HG02642 (cell line): ENCODE data around the gene SREBF2.
"Not testable (repeated sequence)": the region's sequence is repeated elsewhere in the genome, so short reads cannot be mapped to it uniquely, and the experiment has no call there.

Experiments
- ATAC-seq: cut with Tn5 transposase; IDR thresholded peaks from one replicate; pipeline ENCODE4 v1.9.1; 2021; ENCODE audit warnings: mild to moderate bottlenecking; ENCODE audit not compliant: unreplicated experiment, poor library complexity

The SREBF2 gene

GRCh38 chr22:41820447-41820846, 12.5 kb upstream of the SREBF2 start:
- ATAC-seq: no peak

DNA sequence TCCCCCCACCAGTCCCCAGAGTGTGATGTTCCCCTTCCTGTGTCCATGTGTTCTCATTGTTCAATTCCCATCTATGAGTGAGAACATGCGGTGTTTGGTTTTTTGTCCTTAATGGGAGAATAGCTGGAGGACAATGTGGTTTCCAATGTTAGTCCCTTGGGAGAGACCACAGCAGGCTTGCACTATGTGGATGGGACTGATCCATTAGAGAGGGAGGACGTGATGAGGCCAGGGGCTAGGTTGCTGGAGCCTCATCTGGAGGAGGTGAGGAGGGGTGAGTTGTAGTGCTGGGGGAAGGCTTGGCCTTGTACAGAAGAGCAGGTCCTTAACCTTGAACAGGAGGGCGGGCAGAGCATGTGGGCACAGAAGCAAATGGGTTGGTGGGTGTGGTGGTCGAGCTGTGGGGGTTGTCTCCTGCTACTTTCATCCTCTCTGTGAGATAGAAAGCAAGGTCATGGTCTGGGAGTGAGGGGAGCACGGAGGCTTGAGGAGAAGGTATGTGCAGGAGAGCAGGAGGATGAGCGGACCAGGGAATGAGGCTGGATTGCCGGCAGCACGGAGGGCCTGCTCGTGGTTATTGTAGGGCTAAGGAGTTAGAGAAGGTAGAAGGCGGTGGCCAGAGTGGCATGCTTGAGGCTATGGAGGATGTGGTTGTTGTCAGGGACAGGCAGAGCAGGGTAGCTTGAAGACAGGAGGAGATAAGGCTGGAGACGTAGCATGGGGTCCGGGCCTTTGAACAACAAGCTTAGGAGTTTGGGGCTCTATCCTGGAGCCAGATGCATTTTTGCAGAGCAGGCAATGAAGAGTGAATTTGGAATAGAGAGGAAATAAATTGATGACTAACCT, 11.2 kb upstream of the SREBF2 start:
- no peak for ATAC-seq

DNA sequence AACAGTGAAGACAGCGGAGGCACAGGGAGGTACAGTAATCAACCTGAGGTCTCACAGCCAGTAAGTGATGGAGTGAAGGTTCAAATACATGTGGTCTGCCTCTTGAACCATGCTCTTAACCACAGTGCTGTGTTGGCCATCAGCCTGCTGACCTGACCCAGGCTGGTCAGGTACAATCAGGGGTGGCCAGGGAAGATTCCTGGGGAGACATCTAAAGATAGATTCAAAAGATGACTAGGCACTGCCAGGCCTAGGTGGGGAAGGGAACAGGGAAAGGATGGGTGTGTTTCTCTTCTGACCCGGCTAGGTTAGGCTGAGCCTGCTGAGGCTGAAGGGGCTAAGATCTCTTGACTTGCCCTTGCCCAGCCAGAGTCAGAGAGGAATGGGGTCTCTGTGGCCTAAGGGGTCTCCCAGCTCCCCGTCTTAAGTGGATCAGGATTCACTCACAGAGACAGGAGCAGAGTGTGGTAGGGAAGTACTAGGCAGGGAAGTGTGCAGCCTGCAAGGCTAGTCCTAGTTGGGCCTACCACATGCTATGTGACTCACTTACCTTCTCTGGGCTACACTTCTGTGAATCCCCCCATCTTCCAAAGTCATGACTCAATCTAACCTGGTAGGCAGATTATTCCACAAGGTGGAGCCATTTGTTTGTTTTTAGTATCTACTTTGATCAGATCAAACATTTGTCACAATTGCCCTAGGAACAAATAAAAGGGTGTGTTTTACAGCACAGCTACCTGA, 10.4 kb upstream of the SREBF2 start:
- no peak for ATAC-seq

GRCh38 chr22:41823797-41824196, 9.1 kb upstream of the SREBF2 start:
- no peak for ATAC-seq

DNA sequence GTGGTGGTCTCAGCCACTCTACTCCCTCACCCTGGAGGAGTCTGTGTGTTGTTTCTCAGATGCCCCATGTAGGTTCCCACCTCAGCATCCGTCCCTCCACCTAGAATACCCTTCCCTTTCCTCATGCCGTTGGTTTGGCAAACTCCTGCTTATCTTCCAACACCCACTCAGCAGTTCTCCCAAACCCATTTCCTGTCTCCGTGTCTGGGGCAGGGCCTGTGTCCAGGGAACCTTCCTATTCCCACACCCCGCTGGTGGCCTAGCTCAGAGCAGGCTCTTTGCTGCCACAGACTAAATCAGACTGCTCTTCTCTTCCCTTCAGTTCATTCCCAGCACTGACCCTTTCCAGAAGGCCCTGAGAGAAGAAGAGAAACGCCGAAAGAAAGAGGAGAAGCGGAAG, 7.5 kb upstream of the SREBF2 start:
- no peak for ATAC-seq

GRCh38 chr22:41826021-41826420, 6.9 kb upstream of the SREBF2 start:
- ATAC-seq: no peak

DNA sequence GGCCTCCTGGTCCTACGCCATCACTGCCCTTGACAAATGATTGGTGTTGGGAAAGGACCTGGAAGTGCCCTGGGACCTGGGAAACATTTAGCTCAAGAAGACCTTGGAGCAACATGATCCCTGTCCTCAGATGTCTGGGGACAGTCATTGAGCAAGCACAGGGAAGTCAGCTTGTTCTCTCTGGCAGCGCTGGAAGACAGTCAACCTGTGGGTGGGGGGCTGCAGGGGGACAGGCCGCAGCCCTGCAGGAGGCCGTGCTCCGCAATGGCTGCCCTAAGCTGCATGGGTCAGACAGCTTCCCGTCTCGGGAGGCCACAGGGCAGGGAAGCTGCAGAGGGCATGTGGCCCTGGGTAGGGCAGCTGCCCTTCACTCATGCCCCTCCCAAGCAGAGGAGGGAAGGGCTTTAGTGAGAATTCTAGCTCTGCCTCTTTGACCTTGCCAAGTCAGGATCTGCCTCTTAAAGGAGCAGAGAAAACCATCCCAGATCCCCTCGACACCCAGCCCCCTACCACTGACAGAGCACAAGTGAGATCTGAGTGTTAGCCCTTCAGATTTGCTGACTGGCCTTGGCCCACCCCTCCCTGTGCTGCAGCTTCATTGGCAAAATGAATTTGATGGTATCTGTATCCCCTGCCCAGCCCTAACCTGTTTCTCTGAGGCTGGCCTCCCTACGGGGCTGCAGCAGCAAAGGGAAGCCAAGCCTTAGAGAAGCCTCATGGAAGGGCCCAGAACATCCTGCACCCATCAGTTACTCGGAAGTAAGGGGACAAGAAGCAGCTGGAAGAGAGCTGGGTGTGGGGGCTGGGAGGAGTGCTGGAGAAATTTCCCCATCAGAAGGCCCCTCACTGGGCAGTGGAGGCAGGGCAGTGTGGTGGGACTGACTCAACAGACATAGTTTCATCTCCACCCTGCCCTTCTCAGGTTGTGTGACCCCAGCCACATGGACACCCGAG, 6.2 kb upstream of the SREBF2 start:
- no peak for ATAC-seq

- ATAC-seq: no peak
Observed at GRCh38 chr22:41827671-41828070, 5.2 kb upstream of the SREBF2 start.

DNA sequence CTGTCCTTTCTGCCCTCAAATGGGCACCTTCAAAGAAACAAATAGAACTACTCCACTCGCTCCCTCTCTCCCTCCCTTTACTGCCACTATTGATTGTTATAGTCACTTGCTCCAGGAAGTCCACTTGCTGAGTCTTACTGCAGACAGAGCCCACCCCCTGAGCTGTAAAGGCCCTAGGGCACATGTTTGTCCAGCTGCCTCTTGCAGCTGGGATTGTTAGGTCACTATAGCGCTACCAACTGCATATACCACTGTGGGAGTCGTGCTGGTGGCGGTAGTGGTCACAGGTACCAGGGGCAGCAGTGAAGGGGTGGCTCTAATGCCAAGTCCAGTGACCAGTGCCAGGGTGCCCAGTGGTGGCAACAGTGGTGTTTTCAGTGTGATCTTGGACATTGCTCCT, 4.4 kb upstream of the SREBF2 start:
- no peak for ATAC-seq

DNA sequence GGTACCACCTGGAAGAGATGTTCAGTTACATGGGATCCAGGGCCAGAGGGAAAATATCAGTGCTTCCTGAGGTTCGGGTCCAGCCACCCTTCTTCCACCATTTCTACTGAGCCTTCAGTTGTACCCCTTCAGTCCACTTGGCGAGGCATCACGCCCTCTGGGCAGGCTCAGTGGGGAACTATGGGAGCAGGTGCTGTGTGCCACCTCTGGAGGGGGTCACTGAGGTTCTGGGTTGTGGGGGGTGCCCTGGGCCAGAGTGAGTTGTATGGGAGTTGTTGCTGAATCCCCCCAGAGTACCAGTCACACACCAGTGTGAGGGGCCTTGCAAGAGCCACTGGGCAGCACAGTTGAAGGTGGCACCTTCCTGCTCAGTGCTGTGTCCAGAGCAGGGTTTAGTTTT, 2.7 kb upstream of the SREBF2 start:
- no peak for ATAC-seq

- no peak for ATAC-seq
Observed at GRCh38 chr22:41831383-41831782, 1.5 kb upstream of the SREBF2 start.

GRCh38 chr22:41831828-41832552, 915 bp upstream of the SREBF2 start:
- no peak for ATAC-seq

GRCh38 chr22:41833369-41834004, 582 bp downstream of the SREBF2 start:
- peak; percentile 33 for ATAC-seq

GRCh38 chr22:41834005-41834944, 1.4 kb downstream of the SREBF2 start:
- ATAC-seq: no peak

DNA sequence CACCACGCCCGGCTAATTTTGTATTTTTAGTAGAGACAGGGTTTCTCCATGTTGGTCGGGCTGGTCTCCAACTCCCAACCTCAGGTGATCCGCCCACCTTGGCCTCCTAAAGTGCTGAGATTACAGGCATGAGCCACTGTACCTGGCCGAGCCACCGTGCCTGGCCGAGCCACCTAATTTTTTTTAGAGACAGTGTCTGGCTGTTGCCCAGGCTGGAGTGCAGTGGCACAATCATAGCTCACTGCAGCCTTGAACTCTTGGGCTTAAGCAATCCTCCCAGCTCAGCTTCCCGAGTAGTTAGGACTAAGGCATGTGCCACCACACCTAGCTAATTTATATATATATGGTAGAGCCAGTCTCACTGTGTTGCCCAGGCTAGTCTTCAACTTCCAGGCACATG, 2.6 kb downstream of the SREBF2 start:
- not testable (repeated sequence) for ATAC-seq

GRCh38 chr22:41836551-41836950, 3.6 kb downstream of the SREBF2 start:
- ATAC-seq: no peak

GRCh38 chr22:41838842-41839618, 6.1 kb downstream of the SREBF2 start:
- no peak for ATAC-seq

GRCh38 chr22:41840216-41840615, 7.3 kb downstream of the SREBF2 start:
- ATAC-seq: no peak
